ENCODE results near the gene SMAD9. TPM values are rescaled to one million over a fixed set of nuclear protein-coding genes. Genes with fewer than 3 reads are reported as not detected.

Gene SMAD9
- total and polyA plus RNA-seq, 2 of the 13 experiments (the other 11 are each of a cell fraction or from before 2014, with no cell fraction given), result 4.2 to 7.7 TPM

GRCh38 chr13:36807616-36808015 lies 112.4 kb downstream of the SMAD9 start (continued):
- no peak for TF ChIP-seq TRAFD1 (CRISPR knock-in tag; IDR thresholded peaks at IDR 0.05; ENCODE audit: borderline replicate concordance)
- no peak for TF ChIP-seq ZNF362 (CRISPR knock-in tag; IDR thresholded peaks at IDR 0.05; ENCODE audit: borderline replicate concordance)
- TF ChIP-seq CSRNP1 (CRISPR knock-in tag; IDR thresholded peaks at IDR 0.05), result no peak

GRCh38 chr13:36806102-36806501 lies 113.9 kb downstream of the SMAD9 start:
- Histone ChIP-seq H3K79me2 (ENCODE audit: insufficient read depth, low read length) (no peaks in the 10 kb centered on the region), H3K9me3 (ENCODE audit: low read length) (no peaks in the 10 kb centered on the region), H3K9ac (ENCODE audit: insufficient read depth, low read depth, low read length) (no peak overlapping the region), H3K4me3 (replicated peaks in 1 of 3; ENCODE audit: insufficient read depth in 1 of 3, low read depth in 2 of 3, low read length in 3 of 3) (no peak overlapping the region), H3K36me3 (replicated peaks in 1 of 2; ENCODE audit: control insufficient read depth in 1 of 2, insufficient read depth in 2 of 2, low read length in 2 of 2) (no peaks in the 10 kb centered on the region), H3K27me3 (ENCODE audit: control insufficient read depth in 1 of 2, insufficient read depth in 2 of 2, low read length in 2 of 2) (no peaks in the 10 kb centered on the region; a peak in 1 of 5 replicates), H4K20me1 (ENCODE audit: insufficient read depth, low read length) (no peaks in the 10 kb centered on the region), H3K4me1 (ENCODE audit: insufficient read depth, low read length) (no peaks in the 10 kb centered on the region), H3K27ac (ENCODE audit: extremely low read length, insufficient read depth, low read length) (no peak overlapping the region), H3K4me2 (ENCODE audit: low read depth, low read length) (no peak overlapping the region), H2AFZ (ENCODE audit: low read length) (no peak overlapping the region)
- in situ Hi-C loops (cut with HindIII; ENCODE audit: extremely low pct_ligation_motif_present, low pct_unique_long_range_greater_than_20kb), result no loop called here
- intact Hi-C loops (cut with micrococcal nuclease; ENCODE audit: unreplicated experiment), result no loop called here
- POLR2A ChIA-PET, result no interaction called here
- 88% methylated on average over 2 of the region's 2 CpGs for WGBS (ENCODE audit: low lambda C conversion rate)
- CTCF ChIA-PET (ENCODE audit: low intra/inter-chr PET ratio, low total read pairs), result no interaction called here
- no peak for FAIRE-seq
- no peak for ATAC-seq
- no TSS peak for BruUV-seq (replicated peaks)
- no peak for DNase-seq (ENCODE audit: low spot score)
- TF ChIP-seq RBAK (CRISPR knock-in tag; IDR thresholded peaks at IDR 0.05) (no peak), PATZ1 (CRISPR knock-in tag; IDR thresholded peaks at IDR 0.05) (no peak), ZNF44 (CRISPR knock-in tag; IDR thresholded peaks at IDR 0.05) (no peak), CENPBD1 (CRISPR knock-in tag; IDR thresholded peaks at IDR 0.05; ENCODE audit: borderline replicate concordance, low read depth) (no peak), HMG20A (CRISPR knock-in tag; IDR thresholded peaks at IDR 0.05; ENCODE audit: borderline replicate concordance) (no peak), ZNF263 (CRISPR knock-in tag; IDR thresholded peaks at IDR 0.05) (no peak), DR1 (CRISPR knock-in tag; IDR thresholded peaks at IDR 0.05) (no peak), PBX2 (CRISPR knock-in tag; IDR thresholded peaks at IDR 0.05) (no peak), ZFP36 (IDR thresholded peaks at IDR 0.05; ENCODE audit: borderline replicate concordance, low read depth, low read length, partially characterized antibody) (no peak), MED8 (CRISPR knock-in tag; IDR thresholded peaks at IDR 0.05; ENCODE audit: insufficient replicate concordance) (no peak), TEAD2 (CRISPR knock-in tag; IDR thresholded peaks at IDR 0.05) (no peak), AGO2 (optimal IDR thresholded peaks at IDR 0.05; ENCODE audit: low read depth, low read length) (no peak), RELA (CRISPR knock-in tag; IDR thresholded peaks at IDR 0.05) (no peak)

Measured in HepG2 (cell line).